OCI-LY3 (cell line): ENCODE data around the gene RPS24.

ENCODE experiments used
- EZH2phosphoT487 ChIP-seq: fragments of 200-600 bp; shearing (Covaris generic); IDR thresholded peaks from 2 replicates; pipeline ENCODE4 v1.6.1; 2018; ENCODE audit warnings: antibody characterized with exemption, mixed run types, low read depth
- TF ChIP-seq, protein P1 (sequence below): fragments of 200-600, 300-600 bp; sonication (generic); IDR thresholded peaks from 2 replicates; pipeline ENCODE4 v1.5.1; 2014; ENCODE audit warnings: antibody characterized with exemption, low read length, low read depth

- TF ChIP-seq, protein P1, sequence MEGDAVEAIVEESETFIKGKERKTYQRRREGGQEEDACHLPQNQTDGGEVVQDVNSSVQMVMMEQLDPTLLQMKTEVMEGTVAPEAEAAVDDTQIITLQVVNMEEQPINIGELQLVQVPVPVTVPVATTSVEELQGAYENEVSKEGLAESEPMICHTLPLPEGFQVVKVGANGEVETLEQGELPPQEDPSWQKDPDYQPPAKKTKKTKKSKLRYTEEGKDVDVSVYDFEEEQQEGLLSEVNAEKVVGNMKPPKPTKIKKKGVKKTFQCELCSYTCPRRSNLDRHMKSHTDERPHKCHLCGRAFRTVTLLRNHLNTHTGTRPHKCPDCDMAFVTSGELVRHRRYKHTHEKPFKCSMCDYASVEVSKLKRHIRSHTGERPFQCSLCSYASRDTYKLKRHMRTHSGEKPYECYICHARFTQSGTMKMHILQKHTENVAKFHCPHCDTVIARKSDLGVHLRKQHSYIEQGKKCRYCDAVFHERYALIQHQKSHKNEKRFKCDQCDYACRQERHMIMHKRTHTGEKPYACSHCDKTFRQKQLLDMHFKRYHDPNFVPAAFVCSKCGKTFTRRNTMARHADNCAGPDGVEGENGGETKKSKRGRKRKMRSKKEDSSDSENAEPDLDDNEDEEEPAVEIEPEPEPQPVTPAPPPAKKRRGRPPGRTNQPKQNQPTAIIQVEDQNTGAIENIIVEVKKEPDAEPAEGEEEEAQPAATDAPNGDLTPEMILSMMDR, result no peak
- TF ChIP-seq EZH2phosphoT487, result no peak
Observed at GRCh38 chr10:78058562-78058961, 24.9 kb downstream of the RPS24 start.
